Epidermal melanocyte (primary cell): ENCODE results near the gene ERBB2.
"Not testable (repeated sequence)": the region's sequence is repeated elsewhere in the genome, so short reads cannot be mapped to it uniquely, and the experiment has no call there.

ENCODE experiments used
- DNase-seq: peaks from one replicate; pipeline ENCODE4 v3.0.0; 2011; ENCODE audit warnings: low spot score; ENCODE audit not compliant: insufficient read length

The ERBB2 gene

GRCh38 chr17:39742856-39743436 is 43.1 kb downstream of the ERBB2 start:
- DNase-seq: no peak

- DNase-seq: no peak
These were observed 44.4 kb downstream of the ERBB2 start for GRCh38 chr17:39744075-39744835.

- DNase-seq: no peak
These were observed 45.0 kb downstream of the ERBB2 start for GRCh38 chr17:39744836-39745215.

GRCh38 chr17:39745335-39746144 is 45.7 kb downstream of the ERBB2 start:
- DNase-seq: no peak

- no peak for DNase-seq
These were observed 46.2 kb downstream of the ERBB2 start for GRCh38 chr17:39746145-39746461.

- no peak for DNase-seq
These were observed 47.9 kb downstream of the ERBB2 start for GRCh38 chr17:39747745-39748144.

- DNase-seq: not testable (repeated sequence)
These were observed 48.7 kb downstream of the ERBB2 start for GRCh38 chr17:39748444-39749034.

GRCh38 chr17:39750131-39751015 is 50.5 kb downstream of the ERBB2 start:
- DNase-seq: no peak

- DNase-seq: no peak
These were observed 51.2 kb downstream of the ERBB2 start for GRCh38 chr17:39751016-39751543.

- no peak for DNase-seq
These were observed 51.8 kb downstream of the ERBB2 start for GRCh38 chr17:39751637-39752036.

- DNase-seq: no peak
These were observed 52.5 kb downstream of the ERBB2 start for GRCh38 chr17:39752241-39752881.

- DNase-seq: no peak
These were observed 53.8 kb downstream of the ERBB2 start for GRCh38 chr17:39753514-39754160.

GRCh38 chr17:39754161-39754957 is 54.5 kb downstream of the ERBB2 start:
- peak; percentile 96 for DNase-seq

- DNase-seq: no peak
These were observed 55.2 kb downstream of the ERBB2 start for GRCh38 chr17:39754958-39755553.

- DNase-seq: no peak
These were observed 55.9 kb downstream of the ERBB2 start for GRCh38 chr17:39755554-39756379.

- DNase-seq: no peak
These were observed 56.7 kb downstream of the ERBB2 start for GRCh38 chr17:39756380-39757079.

- no peak for DNase-seq
These were observed 57.4 kb downstream of the ERBB2 start for GRCh38 chr17:39757176-39757662.
